Smooth muscle cell (in vitro differentiated cells): ENCODE results near the gene VAMP2. TPM values are rescaled to one million over a fixed set of nuclear protein-coding genes. Genes with fewer than 3 reads are reported as not detected.
A peak's percentile ranks its signal among the peaks of the same experiment; 100 is the strongest.

Experiments
- DNase-seq: peaks from one replicate; lab custom pipeline; 2025; ENCODE audit not compliant: unreplicated experiment; lab: John Stamatoyannopoulos, UW
- H2AFZ ChIP-seq: fragments of 200-600 bp; sonication (generic); 2 replicates; pipeline ENCODE4 v1.6.0; 2016; ENCODE audit warnings: antibody characterized with exemption, low read depth, mild to moderate bottlenecking
- H3F3A ChIP-seq: fragments of 200-600 bp; sonication (generic); 2 replicates; pipeline ENCODE4 v1.6.0; 2017; ENCODE audit warnings: antibody characterized with exemption, low read depth
- H3K27ac ChIP-seq: fragments of 200-600 bp; sonication (generic); 2 replicates; pipeline ENCODE4 v1.5.1; 2016; ENCODE audit warnings: low read depth, mild to moderate bottlenecking
- H3K27me3 ChIP-seq: fragments of 200-600 bp; sonication (generic); 2 replicates; pipeline ENCODE4 v1.6.1; 2016; ENCODE audit warnings: low read depth, mild to moderate bottlenecking
- H3K36me3 ChIP-seq: fragments of 200-600 bp; sonication (generic); 2 replicates; pipeline ENCODE4 v1.5.1; 2016; ENCODE audit warnings: low read depth
- H3K4me1 ChIP-seq: fragments of 200-600 bp; sonication (generic); 2 replicates; pipeline ENCODE4 v1.5.1; 2016; ENCODE audit warnings: low read depth
- H3K4me2 ChIP-seq: fragments of 200-600 bp; sonication (generic); 2 replicates; pipeline ENCODE4 v1.6.0; 2016; ENCODE audit warnings: mild to moderate bottlenecking
- H3K4me3 ChIP-seq: fragments of 200-600 bp; sonication (generic); 2 replicates; pipeline ENCODE4 v1.5.1; 2016; ENCODE audit warnings: mild to moderate bottlenecking
- H3K79me2 ChIP-seq: fragments of 200-600 bp; sonication (generic); 2 replicates; pipeline ENCODE4 v1.6.0; 2016; ENCODE audit warnings: low read depth, mild to moderate bottlenecking
- H3K9ac ChIP-seq: fragments of 200-600 bp; sonication (generic); 2 replicates; pipeline ENCODE4 v1.6.0; 2016; ENCODE audit warnings: low read depth
- H3K9me3 ChIP-seq: fragments of 200-600 bp; sonication (generic); replicated peaks from 2 replicates; pipeline ENCODE4 v1.5.1; 2016; ENCODE audit warnings: low read depth
- H4K20me1 ChIP-seq: fragments of 200-600 bp; sonication (generic); 2 replicates; pipeline ENCODE4 v1.6.0; 2016; ENCODE audit warnings: low read depth
- CTCF ChIP-seq: fragments of 200-600 bp; sonication (generic); IDR thresholded peaks from 2 replicates; pipeline ENCODE4 v1.5.1; 2017; ENCODE audit warnings: borderline replicate concordance, mild to moderate bottlenecking, antibody characterized with exemption; ENCODE audit not compliant: insufficient read depth, poor library complexity, severe bottlenecking
- WGBS: methylation state at CpG from one replicate; pipeline ENCODE4 v1.1.7; 2016; ENCODE audit warnings: low lambda C conversion rate; 5-methylcytosine and 5-hydroxymethylcytosine counted together
- microRNA counts: library from miRNA; unstranded; fragments of <30 nt; microRNA quantifications from one replicate; lab custom pipeline; 2016
- microRNA-seq: library from miRNA; unstranded; fragments of <30 nt; microRNA quantifications from one replicate; pipeline ENCODE4, GENCODE V29; 2016; ENCODE audit warnings: borderline number of aligned reads
- polyA plus RNA-seq: library from polyadenylated mRNA; unstranded; fragments of >200 nt; fragmentation: Nextera tagmentation; extraction: Ambion mirVana; gene quantifications from 2 replicates; pipeline ENCODE4 v1.2.1, GENCODE V29; 2016
- total RNA-seq: library from RNA; depleted of rRNA; stranded (reverse); fragments of >200 nt; gene quantifications from 2 replicates; pipeline ENCODE4 v1.2.3, GENCODE V29; 2014

VAMP2 gene
- total and polyA plus RNA-seq, 2 experiments from 2014 or later: 8.1 to 20.1 TPM

- Histone ChIP-seq H3K4me2 (no peak overlapping the region), H3K27ac (no peak overlapping the region), H3K27me3 (peaks cover 60% of the 10 kb centered on the region), H4K20me1 (no peaks in the 10 kb centered on the region), H3K79me2 (no peaks in the 10 kb centered on the region), H3K36me3 (no peaks in the 10 kb centered on the region), H3K4me3 (no peak overlapping the region), H3K9me3 (no peaks in the 10 kb centered on the region), H2AFZ (no peak overlapping the region), H3F3A (peaks cover 10% of the 10 kb centered on the region), H3K9ac (no peak overlapping the region), H3K4me1 (no peaks in the 10 kb centered on the region)
- no peak for TF ChIP-seq CTCF
- WGBS: 96% methylated on average over 6 of the region's 6 CpGs
- DNase-seq: no peak
Observed at GRCh38 chr17:8110907-8111306, 51.8 kb downstream of the VAMP2 start.

- H3K27ac ChIP-seq: no peak overlapping the region
- H3F3A ChIP-seq: peaks cover 15% of the 10 kb centered on the region
- H4K20me1 ChIP-seq: no peaks in the 10 kb centered on the region
- no peaks in the 10 kb centered on the region for H3K36me3 ChIP-seq
- H2AFZ ChIP-seq: no peak overlapping the region
- TF ChIP-seq CTCF: no peak
- H3K4me1 ChIP-seq: no peaks in the 10 kb centered on the region
- peak overlapping the region; percentile 87 for H3K4me2 ChIP-seq
- no peaks in the 10 kb centered on the region for H3K9me3 ChIP-seq
- WGBS: 33% methylated on average over 10 of the region's 10 CpGs
- no peaks in the 10 kb centered on the region for H3K79me2 ChIP-seq
- no peak overlapping the region for H3K9ac ChIP-seq
- H3K27me3 ChIP-seq: peaks cover 55% of the 10 kb centered on the region
- peak overlapping the region; percentile 50 for H3K4me3 ChIP-seq
- no peak for DNase-seq
Observed at GRCh38 chr17:8110456-8110804, 52.3 kb downstream of the VAMP2 start.

GRCh38 chr17:8109661-8110455, 52.9 kb downstream of the VAMP2 start:
- Histone ChIP-seq H3K27ac (no peak overlapping the region), H3K9me3 (no peaks in the 10 kb centered on the region), H2AFZ (no peak overlapping the region), H3K27me3 (peaks cover 50% of the 10 kb centered on the region), H4K20me1 (no peaks in the 10 kb centered on the region), H3K4me1 (no peaks in the 10 kb centered on the region), H3K36me3 (no peaks in the 10 kb centered on the region), H3K9ac (no peak overlapping the region), H3K4me3 (peak overlapping the region; percentile 50), H3F3A (peaks cover 19% of the 10 kb centered on the region), H3K79me2 (no peaks in the 10 kb centered on the region), H3K4me2 (peak overlapping the region; percentile 87)
- TF ChIP-seq CTCF: peak; percentile 91
- WGBS: 7% methylated on average over 22 of the region's 63 CpGs
- DNase-seq: peak; percentile 11

MicroRNA genes within 50 kb of the gene (microRNA counts, 767-probe panel; counts per million panel counts)
- microRNA hsa-miR-4521 (lab: Ali Mortazavi, UCI): 183 counts per million

Small RNA genes within 50 kb of the gene (microRNA-seq; reads per million reads assigned to microRNA genes)
- 24.0 reads per million, percentile 32 among the genes with 10 or more reads in this experiment for gene MIR4521
- not detected for gene MIR6883

Other genes with a start within 250 kb of the VAMP2 start
- gene RNF227, start 246.7 kb downstream of the VAMP2 start, total RNA-seq: 3.4 and 5.4 TPM in 2 replicates
- 3.5 and 5.1 TPM in 2 replicates for gene RNF227, start 246.7 kb downstream of the VAMP2 start, polyA plus RNA-seq
- 4.6 and 8.7 TPM in 2 replicates for gene KCNAB3, start 233.1 kb downstream of the VAMP2 start, total RNA-seq
- gene KCNAB3, start 233.1 kb downstream of the VAMP2 start, polyA plus RNA-seq: 4.4 and 5.3 TPM in 2 replicates
- gene TRAPPC1, start 231.0 kb downstream of the VAMP2 start, total RNA-seq: 53.6 and 56.2 TPM in 2 replicates
- gene TRAPPC1, start 231.0 kb downstream of the VAMP2 start, polyA plus RNA-seq: 364 and 392 TPM in 2 replicates
- 11.1 and 23.5 TPM in 2 replicates for gene CNTROB, start 230.7 kb downstream of the VAMP2 start, total RNA-seq
- gene CNTROB, start 230.7 kb downstream of the VAMP2 start, polyA plus RNA-seq: 20.6 and 26.3 TPM in 2 replicates
- 0.09 TPM in 1 of 2 replicates, not detected in the other for gene GUCY2D, start 160.3 kb downstream of the VAMP2 start, total RNA-seq
- 0.30 and 0.57 TPM in 2 replicates for gene GUCY2D, start 160.3 kb downstream of the VAMP2 start, polyA plus RNA-seq
- 0.18 and 0.27 TPM in 2 replicates for gene ALOX15B, start 123.9 kb downstream of the VAMP2 start, total RNA-seq
- gene ALOX15B, start 123.9 kb downstream of the VAMP2 start, polyA plus RNA-seq: 0.69 and 1.1 TPM in 2 replicates
- gene ALOX12B, start 75.2 kb downstream of the VAMP2 start, total RNA-seq: 4.7 and 4.9 TPM in 2 replicates
- gene ALOX12B, start 75.2 kb downstream of the VAMP2 start, polyA plus RNA-seq: 3.0 and 3.7 TPM in 2 replicates
- gene ALOXE3, start 44.4 kb downstream of the VAMP2 start, total RNA-seq: 1.1 and 1.7 TPM in 2 replicates
- gene ALOXE3, start 44.4 kb downstream of the VAMP2 start, polyA plus RNA-seq: 0.25 and 2.3 TPM in 2 replicates
- gene HES7, start 38.8 kb downstream of the VAMP2 start, total RNA-seq: not detected in 2 replicates
- gene HES7, start 38.8 kb downstream of the VAMP2 start, polyA plus RNA-seq: not detected in 2 replicates
- gene PER1, start 10.5 kb downstream of the VAMP2 start, total RNA-seq: 25.8 and 29.0 TPM in 2 replicates
- gene PER1, start 10.5 kb downstream of the VAMP2 start, polyA plus RNA-seq: 55.2 and 85.9 TPM in 2 replicates
- gene TMEM107, start 13.4 kb upstream of the VAMP2 start, total RNA-seq: 66.7 and 88.4 TPM in 2 replicates
- 36.0 and 36.5 TPM in 2 replicates for gene TMEM107, start 13.4 kb upstream of the VAMP2 start, polyA plus RNA-seq
- 1.8 and 6.3 TPM in 2 replicates for gene BORCS6, start 27.2 kb upstream of the VAMP2 start, total RNA-seq
- 3.2 and 3.9 TPM in 2 replicates for gene BORCS6, start 27.2 kb upstream of the VAMP2 start, polyA plus RNA-seq
- 10.5 and 16.6 TPM in 2 replicates for gene AURKB, start 47.6 kb upstream of the VAMP2 start, total RNA-seq
- gene AURKB, start 47.6 kb upstream of the VAMP2 start, polyA plus RNA-seq: 31.7 and 33.5 TPM in 2 replicates
- gene CTC1, start 85.1 kb upstream of the VAMP2 start, total RNA-seq: 1.4 and 3.8 TPM in 2 replicates
- gene CTC1, start 85.1 kb upstream of the VAMP2 start, polyA plus RNA-seq: 1.8 and 6.0 TPM in 2 replicates
- gene PFAS, start 86.3 kb upstream of the VAMP2 start, total RNA-seq: 9.9 and 22.1 TPM in 2 replicates
- 10.4 and 12.8 TPM in 2 replicates for gene PFAS, start 86.3 kb upstream of the VAMP2 start, polyA plus RNA-seq
- gene RANGRF, start 125.7 kb upstream of the VAMP2 start, total RNA-seq: 10.1 and 13.4 TPM in 2 replicates
- gene RANGRF, start 125.7 kb upstream of the VAMP2 start, polyA plus RNA-seq: 36.0 and 44.9 TPM in 2 replicates
- gene SLC25A35, start 132.5 kb upstream of the VAMP2 start, total RNA-seq: 0.90 and 1.6 TPM in 2 replicates
- 2.1 and 2.6 TPM in 2 replicates for gene SLC25A35, start 132.5 kb upstream of the VAMP2 start, polyA plus RNA-seq
- gene ARHGEF15, start 147.3 kb upstream of the VAMP2 start, total RNA-seq: not detected in 2 replicates
- gene ARHGEF15, start 147.3 kb upstream of the VAMP2 start, polyA plus RNA-seq: 0.11 TPM in 1 of 2 replicates, not detected in the other
- not detected in 2 replicates for gene ODF4, start 176.9 kb upstream of the VAMP2 start, total RNA-seq
- not detected in 2 replicates for gene ODF4, start 176.9 kb upstream of the VAMP2 start, polyA plus RNA-seq
- 3,019 and 3,533 TPM in 2 replicates for gene RPL26, start 220.2 kb upstream of the VAMP2 start, total RNA-seq
- gene RPL26, start 220.2 kb upstream of the VAMP2 start, polyA plus RNA-seq: 367 and 426 TPM in 2 replicates
- gene RNF222, start 234.9 kb upstream of the VAMP2 start, total RNA-seq: 0.54 and 1.6 TPM in 2 replicates
- 0.32 and 0.49 TPM in 2 replicates for gene RNF222, start 234.9 kb upstream of the VAMP2 start, polyA plus RNA-seq